Activated CD8-positive, alpha-beta T cell treated with anti-CD3 and anti-CD28 coated beads for 36 hours (primary cell): ENCODE results near the gene NOL12. TPM values are rescaled to one million over a fixed set of nuclear protein-coding genes. Genes with fewer than 3 reads are reported as not detected.

ENCODE experiments used
- ATAC-seq: fragments of 200-7000 bp; cut with Tn5 transposase; one replicate; pipeline ENCODE4 v1.10.0; 2021; ENCODE audit warnings: mild to moderate bottlenecking, moderate library complexity
- CTCF ChIA-PET: fragments of 350-600 bp; sonication (Branson Sonifier 250); formaldehyde crosslinking; loops from one replicate; lab custom pipeline; 2021; ENCODE audit warnings: antibody characterized with exemption; lab: Charles Lee
- POLR2A ChIA-PET: fragments of 350-600 bp; sonication (Branson Sonifier 250); formaldehyde crosslinking; loops from one replicate; lab custom pipeline; 2021; ENCODE audit warnings: antibody characterized with exemption; lab: Charles Lee
- DNase-seq: peaks from one replicate; pipeline ENCODE4 v3.0.0-alpha.2; 2020
- H3K27ac Mint-ChIP-seq: one replicate; pipeline ENCODE4 v1.8.0; 2021; ENCODE audit warnings: mild to moderate bottlenecking, mixed read lengths
- H3K27me3 Mint-ChIP-seq: one replicate; pipeline ENCODE4 v1.8.0; 2021; ENCODE audit warnings: mixed read lengths
- H3K36me3 Mint-ChIP-seq: one replicate; pipeline ENCODE4 v1.8.0; 2021; ENCODE audit warnings: low read depth, mixed read lengths
- H3K4me1 Mint-ChIP-seq: one replicate; pipeline ENCODE4 v1.8.0; 2021; ENCODE audit warnings: low read depth, mixed read lengths
- H3K4me3 Mint-ChIP-seq: one replicate; pipeline ENCODE4 v1.8.0; 2021; ENCODE audit warnings: mild to moderate bottlenecking, moderate library complexity, mixed read lengths
- H3K9me3 Mint-ChIP-seq: one replicate; pipeline ENCODE4 v1.8.0; 2021; ENCODE audit warnings: mixed read lengths
- intact Hi-C: fragments of 100-400 bp; cut with micrococcal nuclease; formaldehyde crosslinking; loops from one replicate; pipeline ENCODE4 v1.10.0; 2022
- total RNA-seq, 2 experiments: library from RNA; stranded (reverse); gene quantifications; one replicate each; pipeline ENCODE4 v1.2.3, GENCODE V29; 2021
- TF ChIP-seq, protein P1 (sequence below): fragments of 200-600 bp; IDR thresholded peaks from one replicate; pipeline ENCODE4 v1.8.0; 2022; ENCODE audit warnings: antibody characterized with exemption, mild to moderate bottlenecking

NOL12 gene
- total RNA-seq, 2 experiments from 2014 or later = 36.8 to 38.8 TPM

DNA sequence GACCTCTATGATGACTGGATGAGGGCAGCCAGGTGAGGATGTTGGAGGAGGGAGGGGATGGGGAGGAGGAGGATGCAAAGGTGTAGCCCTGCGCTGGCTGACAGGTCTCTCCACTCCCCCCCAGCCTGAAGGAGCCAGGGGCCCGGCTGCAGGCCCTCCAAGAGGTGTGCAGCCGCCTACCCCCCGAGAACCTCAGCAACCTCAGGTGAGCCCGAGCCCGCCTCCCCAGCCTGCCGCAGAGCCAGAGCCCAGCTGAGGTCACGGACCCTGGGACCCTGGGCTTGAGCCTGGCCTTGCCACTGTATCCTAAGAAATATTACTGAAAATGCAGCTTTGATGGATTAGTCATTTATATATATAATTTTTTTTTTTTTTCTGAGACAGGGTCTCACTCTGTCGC is 38.8 kb upstream of the NOL12 start:
- ATAC-seq (no peak), DNase-seq (no peak)
- Mint-ChIP-seq H3K27me3 (no peaks in the 10 kb centered on the region), H3K4me1 (peaks cover 14% of the 10 kb centered on the region), H3K27ac (no peak overlapping the region), H3K4me3 (no peak overlapping the region), H3K9me3 (no peaks in the 10 kb centered on the region), H3K36me3 (peaks cover 54% of the 10 kb centered on the region)
- intact Hi-C loops = no loop called here
- POLR2A ChIA-PET = no interaction called here
- CTCF ChIA-PET = interaction anchor here (0.8 to 68.1 kb wide), 2 partner anchors 11 to 22 kb away, joined by 3 to 1770 read pairs; partner anchors contain the start of genes GGA1 and SH3BP1
- TF ChIP-seq, protein P1, sequence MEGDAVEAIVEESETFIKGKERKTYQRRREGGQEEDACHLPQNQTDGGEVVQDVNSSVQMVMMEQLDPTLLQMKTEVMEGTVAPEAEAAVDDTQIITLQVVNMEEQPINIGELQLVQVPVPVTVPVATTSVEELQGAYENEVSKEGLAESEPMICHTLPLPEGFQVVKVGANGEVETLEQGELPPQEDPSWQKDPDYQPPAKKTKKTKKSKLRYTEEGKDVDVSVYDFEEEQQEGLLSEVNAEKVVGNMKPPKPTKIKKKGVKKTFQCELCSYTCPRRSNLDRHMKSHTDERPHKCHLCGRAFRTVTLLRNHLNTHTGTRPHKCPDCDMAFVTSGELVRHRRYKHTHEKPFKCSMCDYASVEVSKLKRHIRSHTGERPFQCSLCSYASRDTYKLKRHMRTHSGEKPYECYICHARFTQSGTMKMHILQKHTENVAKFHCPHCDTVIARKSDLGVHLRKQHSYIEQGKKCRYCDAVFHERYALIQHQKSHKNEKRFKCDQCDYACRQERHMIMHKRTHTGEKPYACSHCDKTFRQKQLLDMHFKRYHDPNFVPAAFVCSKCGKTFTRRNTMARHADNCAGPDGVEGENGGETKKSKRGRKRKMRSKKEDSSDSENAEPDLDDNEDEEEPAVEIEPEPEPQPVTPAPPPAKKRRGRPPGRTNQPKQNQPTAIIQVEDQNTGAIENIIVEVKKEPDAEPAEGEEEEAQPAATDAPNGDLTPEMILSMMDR = no peak

DNA sequence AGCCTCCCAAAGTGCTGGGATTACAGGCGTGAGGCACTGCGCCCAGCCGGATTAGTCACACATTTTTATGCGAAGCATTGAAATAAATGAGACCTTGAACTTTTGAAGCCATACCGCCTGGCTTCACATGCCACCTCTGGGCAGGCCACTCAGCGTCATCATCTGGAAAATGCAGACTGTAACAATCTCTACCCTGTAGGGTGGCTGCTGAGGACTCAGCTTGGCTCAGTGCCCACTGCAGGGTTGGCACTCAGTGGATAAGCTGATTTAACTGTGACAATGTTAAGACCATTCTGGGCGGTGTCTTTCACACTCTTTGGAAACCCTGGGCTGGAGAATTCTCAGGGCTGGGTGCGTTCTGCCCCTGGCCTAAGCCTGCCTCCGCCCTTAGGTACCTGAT is 38.2 kb upstream of the NOL12 start:
- ATAC-seq = no peak
- Mint-ChIP-seq H3K4me3 (no peak overlapping the region), H3K36me3 (peaks cover 55% of the 10 kb centered on the region), H3K27ac (no peak overlapping the region), H3K4me1 (peaks cover 10% of the 10 kb centered on the region), H3K27me3 (no peaks in the 10 kb centered on the region), H3K9me3 (no peaks in the 10 kb centered on the region)
- TF ChIP-seq, protein P1 = no peak
- no peak for DNase-seq
- CTCF ChIA-PET = interaction anchor here (0.7 to 68.1 kb wide), 2 partner anchors 23 to 160 kb away, joined by 3 to 1770 read pairs; partner anchors contain the start of genes GGA1 and SH3BP1
- intact Hi-C loops = no loop called here
- POLR2A ChIA-PET = interaction anchor here (1.0 kb wide), 1 partner anchor 9 kb away, joined by 3 read pairs; no protein-coding TSS in a partner anchor

DNA sequence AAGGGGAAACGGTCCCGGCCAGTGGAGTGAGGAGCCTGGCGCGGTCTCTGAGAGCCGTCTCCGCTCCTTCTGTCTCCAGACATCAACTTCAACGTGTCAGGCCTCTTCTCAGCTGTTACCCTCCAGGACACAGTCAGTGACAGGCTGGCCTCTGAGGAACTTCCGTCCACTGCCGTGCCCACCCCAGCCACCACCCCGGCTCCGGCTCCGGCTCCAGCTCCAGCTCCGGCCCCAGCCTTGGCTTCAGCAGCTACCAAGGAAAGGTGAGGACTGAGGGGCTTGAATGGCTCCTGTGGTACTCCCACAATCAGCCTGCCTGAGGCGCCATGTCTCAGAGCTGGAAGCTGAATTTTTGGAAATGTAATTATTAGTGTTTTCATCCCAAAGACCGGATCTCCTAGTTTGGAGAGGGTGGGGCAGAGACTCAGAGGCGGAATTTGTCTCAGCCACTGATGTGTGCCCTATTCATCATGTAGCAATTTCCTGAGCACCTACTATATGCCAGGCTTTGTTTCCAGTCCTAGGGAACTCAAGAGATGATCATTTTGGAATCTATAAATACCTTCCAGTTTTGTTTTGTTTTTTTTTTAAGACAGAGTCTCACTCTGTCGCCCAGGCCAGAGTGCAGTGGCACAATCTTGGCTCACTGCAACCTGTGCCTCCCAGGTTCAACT is 35.5 kb upstream of the NOL12 start:
- H3K27me3 Mint-ChIP-seq = no peaks in the 10 kb centered on the region
- H3K36me3 Mint-ChIP-seq = peaks cover 45% of the 10 kb centered on the region
- no peaks in the 10 kb centered on the region for H3K4me1 Mint-ChIP-seq
- POLR2A ChIA-PET = interaction anchor here (0.6 to 1.1 kb wide), 3 partner anchors 10 to 109 kb away, joined by 3 to 5 read pairs (median 4); partner anchors contain the start of gene SH3BP1
- TF ChIP-seq, protein P1 = no peak
- no peak for ATAC-seq
- intact Hi-C loops = no loop called here
- H3K9me3 Mint-ChIP-seq = no peaks in the 10 kb centered on the region
- DNase-seq = no peak
- no peak overlapping the region for H3K4me3 Mint-ChIP-seq
- CTCF ChIA-PET = interaction anchor here (1.2 to 68.1 kb wide), 2 partner anchors 17 to 25 kb away, joined by 3 to 1770 read pairs; partner anchors contain the start of genes GGA1 and SH3BP1
- H3K27ac Mint-ChIP-seq = no peak overlapping the region

DNA sequence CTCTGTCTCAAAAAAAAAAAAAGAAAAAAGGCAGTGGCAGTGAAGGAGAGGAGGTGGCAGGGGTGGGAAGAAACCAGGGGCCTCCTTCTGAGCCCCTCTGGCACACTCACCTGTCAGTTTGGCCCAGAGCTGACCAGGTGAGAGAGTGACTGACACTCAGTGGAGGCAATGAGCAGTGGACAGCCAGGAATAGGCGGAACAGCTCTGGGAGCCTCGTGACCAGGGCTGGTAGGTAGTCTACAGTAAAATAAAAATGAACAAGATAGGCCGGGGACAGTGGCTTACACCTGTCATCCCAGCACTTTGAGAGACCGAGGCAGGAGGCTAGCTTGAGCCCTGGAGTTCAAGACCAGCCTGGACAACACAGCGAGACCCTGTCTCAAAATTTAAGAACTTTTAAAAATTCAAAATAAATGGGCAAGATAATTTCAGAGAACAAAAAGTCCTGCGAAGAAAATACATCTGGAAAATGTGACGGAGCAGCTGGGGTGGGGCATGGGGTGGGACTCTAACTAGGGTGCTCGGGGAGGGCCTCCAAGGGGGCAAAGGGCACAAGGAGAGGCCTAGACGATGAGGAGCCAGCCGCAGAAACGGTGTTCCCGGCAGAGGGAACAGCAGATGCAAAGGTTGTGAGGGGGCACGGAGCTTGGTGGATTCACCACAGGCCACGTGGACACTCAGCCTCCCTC is 31.4 kb upstream of the NOL12 start:
- H3K4me1 Mint-ChIP-seq = peaks cover 13% of the 10 kb centered on the region
- no peak overlapping the region for H3K27ac Mint-ChIP-seq
- H3K27me3 Mint-ChIP-seq = no peaks in the 10 kb centered on the region
- H3K36me3 Mint-ChIP-seq = peaks cover 28% of the 10 kb centered on the region
- intact Hi-C loops = no loop called here
- DNase-seq (no peak), ATAC-seq (no peak)
- CTCF ChIA-PET = interaction anchor here (1.2 to 68.1 kb wide), 2 partner anchors 26 to 29 kb away, joined by 3 to 1770 read pairs; partner anchors contain the start of genes GGA1 and SH3BP1
- H3K9me3 Mint-ChIP-seq = no peaks in the 10 kb centered on the region
- H3K4me3 Mint-ChIP-seq = no peak overlapping the region
- TF ChIP-seq, protein P1 = no peak
- POLR2A ChIA-PET = interaction anchor here (0.8 to 2.3 kb wide), 5 partner anchors 12 to 21 kb away, joined by 3 to 7 read pairs (median 3); no protein-coding TSS in a partner anchor
